Measurements from ENCODE around the gene SAMD8.

The SAMD8 gene

DNA sequence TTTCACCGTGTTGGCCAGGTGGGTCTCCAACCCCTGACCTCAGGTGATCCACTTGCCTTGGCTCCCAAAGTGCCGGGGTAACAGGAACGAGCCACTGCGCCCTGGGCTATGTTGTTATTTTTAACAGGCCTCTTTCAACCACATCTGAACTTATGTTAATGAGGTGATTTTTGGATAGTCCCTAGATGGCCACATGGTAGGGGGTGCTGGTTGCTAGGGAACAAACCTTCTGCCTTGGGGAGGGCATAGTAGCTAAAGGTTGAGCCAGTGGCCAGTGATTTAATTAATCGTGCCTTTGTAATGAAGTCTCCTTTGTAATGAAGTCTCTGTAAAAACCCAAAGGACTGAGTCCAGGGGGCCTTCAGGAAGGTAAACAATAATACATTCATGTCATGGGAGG is 115.2 kb downstream of the SAMD8 start:
- TF ChIP-seq, protein P1, sequence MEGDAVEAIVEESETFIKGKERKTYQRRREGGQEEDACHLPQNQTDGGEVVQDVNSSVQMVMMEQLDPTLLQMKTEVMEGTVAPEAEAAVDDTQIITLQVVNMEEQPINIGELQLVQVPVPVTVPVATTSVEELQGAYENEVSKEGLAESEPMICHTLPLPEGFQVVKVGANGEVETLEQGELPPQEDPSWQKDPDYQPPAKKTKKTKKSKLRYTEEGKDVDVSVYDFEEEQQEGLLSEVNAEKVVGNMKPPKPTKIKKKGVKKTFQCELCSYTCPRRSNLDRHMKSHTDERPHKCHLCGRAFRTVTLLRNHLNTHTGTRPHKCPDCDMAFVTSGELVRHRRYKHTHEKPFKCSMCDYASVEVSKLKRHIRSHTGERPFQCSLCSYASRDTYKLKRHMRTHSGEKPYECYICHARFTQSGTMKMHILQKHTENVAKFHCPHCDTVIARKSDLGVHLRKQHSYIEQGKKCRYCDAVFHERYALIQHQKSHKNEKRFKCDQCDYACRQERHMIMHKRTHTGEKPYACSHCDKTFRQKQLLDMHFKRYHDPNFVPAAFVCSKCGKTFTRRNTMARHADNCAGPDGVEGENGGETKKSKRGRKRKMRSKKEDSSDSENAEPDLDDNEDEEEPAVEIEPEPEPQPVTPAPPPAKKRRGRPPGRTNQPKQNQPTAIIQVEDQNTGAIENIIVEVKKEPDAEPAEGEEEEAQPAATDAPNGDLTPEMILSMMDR (IDR thresholded peaks at IDR 0.05; ENCODE audit: insufficient read depth, low read length, poor library complexity, severe bottlenecking): no peak
- no peak for TF ChIP-seq EZH2phosphoT487 (conservative IDR thresholded peaks at IDR 0.05; ENCODE audit: low read length)
- peaks cover 6% of the 10 kb centered on the region; the same call in 1 of the 2 replicates for H4K20me1 ChIP-seq (ENCODE audit: low read depth, low read length)
- H3K4me2 ChIP-seq (ENCODE audit: low read depth, low read length, poor library complexity, severe bottlenecking): no peak overlapping the region
- no peaks in the 10 kb centered on the region for H3K9me2 ChIP-seq (replicated peaks; ENCODE audit: insufficient read depth, low read length)
- H3K27me3 ChIP-seq (ENCODE audit: low read length): no peaks in the 10 kb centered on the region
- H3K36me3 ChIP-seq (ENCODE audit: low read length): peaks cover 40% of the 10 kb centered on the region
- peaks cover 47% of the 10 kb centered on the region for H3F3A ChIP-seq (ENCODE audit: insufficient read depth)
- H3K9ac ChIP-seq (ENCODE audit: low read length): no peak overlapping the region
- H3K9me3 ChIP-seq (ENCODE audit: insufficient read depth, low read length): no peaks in the 10 kb centered on the region
- H2AFZ ChIP-seq (ENCODE audit: low read depth, low read length, severe bottlenecking): no peak overlapping the region
- H3K27ac ChIP-seq (ENCODE audit: low read depth, low read length): no peak overlapping the region
- H3K4me3 ChIP-seq (ENCODE audit: insufficient read depth, low read length, poor library complexity, severe bottlenecking): no peak overlapping the region
- H3K79me2 ChIP-seq (ENCODE audit: insufficient read depth, low read length): peaks cover 62% of the 10 kb centered on the region

DNA sequence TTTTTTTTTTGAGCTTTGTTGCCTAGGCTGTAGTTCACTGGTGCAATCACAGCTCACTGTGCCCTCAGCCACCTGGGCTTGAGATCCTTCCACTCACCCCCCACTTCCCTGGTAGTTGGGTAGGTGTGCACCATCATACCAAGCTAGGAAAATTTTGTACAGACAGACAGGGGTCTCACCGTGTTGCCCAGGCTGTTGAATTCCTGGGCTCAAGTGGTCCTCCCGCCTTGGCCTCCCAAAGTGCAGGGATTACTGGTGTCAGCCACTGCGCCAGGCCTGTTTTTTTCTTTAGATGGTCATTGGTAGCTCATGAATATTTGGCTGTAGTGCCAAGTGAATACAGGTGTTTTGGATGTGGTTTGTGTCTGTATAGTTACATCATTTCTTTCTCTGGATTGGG is 116.8 kb downstream of the SAMD8 start:
- TF ChIP-seq EZH2phosphoT487 (conservative IDR thresholded peaks at IDR 0.05; ENCODE audit: low read length): no peak
- TF ChIP-seq, protein P1 (IDR thresholded peaks at IDR 0.05; ENCODE audit: insufficient read depth, low read length, poor library complexity, severe bottlenecking): no peak
- Histone ChIP-seq H2AFZ (ENCODE audit: low read depth, low read length, severe bottlenecking) (no peak overlapping the region), H3K9ac (ENCODE audit: low read length) (no peak overlapping the region), H3K4me2 (ENCODE audit: low read depth, low read length, poor library complexity, severe bottlenecking) (no peak overlapping the region), H3K79me2 (ENCODE audit: insufficient read depth, low read length) (peaks cover 46% of the 10 kb centered on the region), H3K27ac (ENCODE audit: low read depth, low read length) (no peak overlapping the region), H3F3A (ENCODE audit: insufficient read depth) (peaks cover 61% of the 10 kb centered on the region), H3K4me3 (ENCODE audit: insufficient read depth, low read length, poor library complexity, severe bottlenecking) (no peak overlapping the region), H3K36me3 (ENCODE audit: low read length) (peaks cover 33% of the 10 kb centered on the region), H3K9me3 (ENCODE audit: insufficient read depth, low read length) (no peaks in the 10 kb centered on the region), H3K9me2 (replicated peaks; ENCODE audit: insufficient read depth, low read length) (no peaks in the 10 kb centered on the region), H4K20me1 (ENCODE audit: low read depth, low read length) (peaks cover 6% of the 10 kb centered on the region; the same call in 1 of the 2 replicates), H3K27me3 (ENCODE audit: low read length) (no peaks in the 10 kb centered on the region)

DNA sequence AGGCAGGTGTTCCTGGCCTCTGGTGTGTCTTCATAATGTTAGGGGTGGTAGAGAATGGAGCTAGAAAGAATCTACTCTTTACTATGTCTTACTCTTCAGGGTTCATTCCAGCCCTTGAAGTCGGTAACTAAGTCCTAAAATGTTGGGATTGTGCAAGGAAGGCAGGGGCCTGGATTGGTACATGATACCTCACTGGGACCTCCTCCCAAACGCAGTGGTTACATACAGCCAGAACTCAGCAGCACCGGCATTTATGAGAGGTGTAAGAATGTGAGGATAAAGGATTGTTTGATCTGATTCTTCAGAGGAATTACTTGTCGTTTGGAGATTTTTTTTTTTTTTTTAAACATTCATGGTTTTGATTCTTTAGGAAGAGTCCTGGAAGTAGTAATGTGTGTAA is 117.4 kb downstream of the SAMD8 start:
- H3K27ac ChIP-seq (ENCODE audit: low read depth, low read length): peak overlapping the region; percentile 18; the same call in 1 of the 2 replicates
- H3K9me3 ChIP-seq (ENCODE audit: insufficient read depth, low read length): no peaks in the 10 kb centered on the region
- H3F3A ChIP-seq (ENCODE audit: insufficient read depth): peaks cover 67% of the 10 kb centered on the region
- H3K9me2 ChIP-seq (replicated peaks; ENCODE audit: insufficient read depth, low read length): no peaks in the 10 kb centered on the region
- TF ChIP-seq EZH2phosphoT487 (conservative IDR thresholded peaks at IDR 0.05; ENCODE audit: low read length): no peak
- TF ChIP-seq, protein P1 (IDR thresholded peaks at IDR 0.05; ENCODE audit: insufficient read depth, low read length, poor library complexity, severe bottlenecking): no peak
- peaks cover 27% of the 10 kb centered on the region for H3K36me3 ChIP-seq (ENCODE audit: low read length)
- no peak overlapping the region for H3K4me3 ChIP-seq (ENCODE audit: insufficient read depth, low read length, poor library complexity, severe bottlenecking)
- H3K79me2 ChIP-seq (ENCODE audit: insufficient read depth, low read length): peaks cover 41% of the 10 kb centered on the region
- no peak overlapping the region for H3K9ac ChIP-seq (ENCODE audit: low read length)
- H2AFZ ChIP-seq (ENCODE audit: low read depth, low read length, severe bottlenecking): no peak overlapping the region
- no peaks in the 10 kb centered on the region for H3K27me3 ChIP-seq (ENCODE audit: low read length)
- no peak overlapping the region for H3K4me2 ChIP-seq (ENCODE audit: low read depth, low read length, poor library complexity, severe bottlenecking)
- H4K20me1 ChIP-seq (ENCODE audit: low read depth, low read length): peaks cover 2% of the 10 kb centered on the region; the same call in 1 of the 2 replicates
